GM06990 (cell line): ENCODE measurements around the gene SIAH3.

Experiments
- DNase-seq: peaks from one replicate; pipeline ENCODE4 v3.0.0-alpha.2; 2011; ENCODE audit not compliant: insufficient read length; ENCODE audit errors: extremely low read depth
- H3K27me3 ChIP-seq: replicated peaks from 2 replicates; pipeline ENCODE4 v1.6.0; 2011; ENCODE audit warnings: low read length; ENCODE audit not compliant: control insufficient read depth, insufficient read depth
- H3K36me3 ChIP-seq: 2 replicates; pipeline ENCODE4 v1.5.1; 2011; ENCODE audit warnings: low read length; ENCODE audit not compliant: control insufficient read depth, insufficient read depth
- H3K4me3 ChIP-seq: replicated peaks from 2 replicates; pipeline ENCODE4 v1.5.1; 2011; ENCODE audit warnings: low read depth, mild to moderate bottlenecking, control low read depth, low read length
- CTCF ChIP-seq: IDR thresholded peaks from 2 replicates; pipeline ENCODE4 v1.5.1; 2011; ENCODE audit warnings: low read length, control low read depth, mild to moderate bottlenecking, inconsistent platforms; ENCODE audit not compliant: insufficient read depth, poor library complexity, severe bottlenecking

SIAH3 gene

GRCh38 chr13:45828256-45828968, 23.1 kb downstream of the SIAH3 start:
- TF ChIP-seq CTCF: no peak
- DNase-seq: no peak
- H3K27me3 ChIP-seq: no peaks in the 10 kb centered on the region
- H3K36me3 ChIP-seq: no peaks in the 10 kb centered on the region
- H3K4me3 ChIP-seq: no peak overlapping the region

GRCh38 chr13:45827318-45827717, 24.2 kb downstream of the SIAH3 start:
- no peaks in the 10 kb centered on the region for H3K36me3 ChIP-seq
- H3K4me3 ChIP-seq: no peak overlapping the region
- no peak for TF ChIP-seq CTCF
- DNase-seq: no peak
- no peaks in the 10 kb centered on the region for H3K27me3 ChIP-seq

- TF ChIP-seq CTCF: no peak
- no peak for DNase-seq
- Histone ChIP-seq H3K4me3 (no peak overlapping the region), H3K36me3 (no peaks in the 10 kb centered on the region), H3K27me3 (no peaks in the 10 kb centered on the region)
These were observed 24.8 kb downstream of the SIAH3 start for GRCh38 chr13:45826731-45827130.

GRCh38 chr13:45825387-45825650, 26.2 kb downstream of the SIAH3 start:
- DNase-seq: no peak
- H3K4me3 ChIP-seq: no peak overlapping the region
- no peaks in the 10 kb centered on the region for H3K36me3 ChIP-seq
- no peaks in the 10 kb centered on the region for H3K27me3 ChIP-seq
- TF ChIP-seq CTCF: no peak

GRCh38 chr13:45823583-45823982, 28.0 kb downstream of the SIAH3 start:
- no peak overlapping the region for H3K4me3 ChIP-seq
- no peaks in the 10 kb centered on the region for H3K36me3 ChIP-seq
- no peak for DNase-seq
- no peak for TF ChIP-seq CTCF
- no peaks in the 10 kb centered on the region for H3K27me3 ChIP-seq

- DNase-seq: no peak
- Histone ChIP-seq H3K36me3 (no peaks in the 10 kb centered on the region), H3K27me3 (no peaks in the 10 kb centered on the region), H3K4me3 (no peak overlapping the region)
- no peak for TF ChIP-seq CTCF
These were observed 29.7 kb downstream of the SIAH3 start for GRCh38 chr13:45821811-45822210.
